Measurements from ENCODE around the gene KIAA1328.
"Not testable (repeated sequence)": the region's sequence is repeated elsewhere in the genome, so short reads cannot be mapped to it uniquely, and the experiment has no call there.

KIAA1328 gene

GRCh38 chr18:36879796-36880195, 50.9 kb downstream of the KIAA1328 start:
- in situ Hi-C loops (cut with MboI; ENCODE audit: low sequenced_read_pairs), result not testable (repeated sequence)

- in situ Hi-C loops (cut with MboI; ENCODE audit: low sequenced_read_pairs), result no loop called here
These were observed 57.1 kb downstream of the KIAA1328 start for GRCh38 chr18:36885981-36886380.

- in situ Hi-C loops (cut with MboI; ENCODE audit: low sequenced_read_pairs), result no loop called here
These were observed 58.2 kb downstream of the KIAA1328 start for GRCh38 chr18:36887114-36887513.

- in situ Hi-C loops (cut with MboI; ENCODE audit: low sequenced_read_pairs), result no loop called here
These were observed 58.9 kb downstream of the KIAA1328 start for GRCh38 chr18:36887864-36888263.

GRCh38 chr18:36888778-36889177, 59.9 kb downstream of the KIAA1328 start:
- in situ Hi-C loops (cut with MboI; ENCODE audit: low sequenced_read_pairs), result no loop called here

GRCh38 chr18:36889321-36889720, 60.4 kb downstream of the KIAA1328 start:
- in situ Hi-C loops (cut with MboI; ENCODE audit: low sequenced_read_pairs), result no loop called here

- in situ Hi-C loops (cut with MboI; ENCODE audit: low sequenced_read_pairs), result no loop called here
These were observed 60.8 kb downstream of the KIAA1328 start for GRCh38 chr18:36889742-36890141.

GRCh38 chr18:36890598-36890997, 61.7 kb downstream of the KIAA1328 start:
- in situ Hi-C loops (cut with MboI; ENCODE audit: low sequenced_read_pairs), result no loop called here

GRCh38 chr18:36893227-36893626, 64.3 kb downstream of the KIAA1328 start:
- in situ Hi-C loops (cut with MboI; ENCODE audit: low sequenced_read_pairs), result no loop called here

GRCh38 chr18:36895606-36896005, 66.7 kb downstream of the KIAA1328 start:
- in situ Hi-C loops (cut with MboI; ENCODE audit: low sequenced_read_pairs), result no loop called here

GRCh38 chr18:36897253-36897652, 68.3 kb downstream of the KIAA1328 start:
- in situ Hi-C loops (cut with MboI; ENCODE audit: low sequenced_read_pairs), result no loop called here

GRCh38 chr18:36899289-36899688, 70.4 kb downstream of the KIAA1328 start:
- in situ Hi-C loops (cut with MboI; ENCODE audit: low sequenced_read_pairs), result no loop called here

- in situ Hi-C loops (cut with MboI; ENCODE audit: low sequenced_read_pairs), result no loop called here
These were observed 71.5 kb downstream of the KIAA1328 start for GRCh38 chr18:36900466-36900865.

- in situ Hi-C loops (cut with MboI; ENCODE audit: low sequenced_read_pairs), result no loop called here
These were observed 72.4 kb downstream of the KIAA1328 start for GRCh38 chr18:36901277-36901701.

GRCh38 chr18:36903215-36903928, 74.4 kb downstream of the KIAA1328 start:
- in situ Hi-C loops (cut with MboI; ENCODE audit: low sequenced_read_pairs), result no loop called here

- in situ Hi-C loops (cut with MboI; ENCODE audit: low sequenced_read_pairs), result no loop called here
These were observed 76.6 kb downstream of the KIAA1328 start for GRCh38 chr18:36905571-36905970.

GRCh38 chr18:36909282-36909681, 80.4 kb downstream of the KIAA1328 start:
- in situ Hi-C loops (cut with MboI; ENCODE audit: low sequenced_read_pairs), result not testable (repeated sequence)

GRCh38 chr18:36912887-36913286, 84.0 kb downstream of the KIAA1328 start:
- in situ Hi-C loops (cut with MboI; ENCODE audit: low sequenced_read_pairs), result no loop called here

GRCh38 chr18:36917907-36918306, 89.0 kb downstream of the KIAA1328 start:
- in situ Hi-C loops (cut with MboI; ENCODE audit: low sequenced_read_pairs), result no loop called here

- in situ Hi-C loops (cut with MboI; ENCODE audit: low sequenced_read_pairs), result no loop called here
These were observed 100.7 kb downstream of the KIAA1328 start for GRCh38 chr18:36929601-36930000.

GRCh38 chr18:36931106-36931505, 102.2 kb downstream of the KIAA1328 start:
- in situ Hi-C loops (cut with MboI; ENCODE audit: low sequenced_read_pairs), result no loop called here

- in situ Hi-C loops (cut with MboI; ENCODE audit: low sequenced_read_pairs), result no loop called here
These were observed 104.6 kb downstream of the KIAA1328 start for GRCh38 chr18:36933552-36933951.

GRCh38 chr18:36934884-36935283, 106.0 kb downstream of the KIAA1328 start:
- in situ Hi-C loops (cut with MboI; ENCODE audit: low sequenced_read_pairs), result no loop called here

Measured in HL-60/S4 treated with phorbol 12-myristate 13-acetate at 8.2 ng/mL for 4 days and 3 days (cell line).